Heart left ventricle (tissue), 16 donors: ENCODE measurements around the gene PEX10. TPM values are rescaled to one million over a fixed set of nuclear protein-coding genes. Genes with fewer than 3 reads are reported as not detected.

ENCODE experiments used
- ATAC-seq, 4 donors: fragments of 200-7000 bp; cut with Tn5 transposase; one replicate each; pipeline ENCODE4 v1.9.1; 2020 to 2022; ENCODE audit warnings: moderate library complexity in 4 of 4, mild to moderate bottlenecking in 3 of 4, moderate number of reproducible peaks in 1 of 4
- DNase-seq, 5 donors: peaks; one replicate each; pipeline ENCODE4 v3.0.0-alpha.2; 2020
- H3K27ac ChIP-seq, 12 donors: fragments of 200-600 bp; sonication (generic) in 4 of 12; one replicate each; pipeline versions ENCODE4 v1.5.0 to v1.8.0; 2016 to 2022; ENCODE audit warnings: mild to moderate bottlenecking in 2 of 12
- H3K27me3 ChIP-seq, 9 donors: fragments of 200-600 bp; sonication (generic) in 2 of 9; one replicate each; pipeline versions ENCODE4 v1.5.1 to v1.8.0; 2016 to 2022; ENCODE audit warnings: mild to moderate bottlenecking in 3 of 9
- H3K36me3 ChIP-seq, 9 donors: fragments of 200-600 bp; sonication (generic) in 2 of 9; one replicate each; pipeline versions ENCODE4 v1.5.0 to v1.8.0; 2018 to 2022; ENCODE audit warnings: mild to moderate bottlenecking in 2 of 9
- H3K4me1 ChIP-seq, 12 donors: fragments of 200-600 bp; sonication (generic) in 4 of 12; one replicate each; pipeline versions ENCODE4 v1.5.0 to v1.8.0; 2016 to 2022; ENCODE audit warnings: mild to moderate bottlenecking in 3 of 12
- H3K4me3 ChIP-seq, 12 donors: fragments of 200-600 bp; sonication (generic) in 4 of 12; one replicate each; pipeline versions ENCODE4 v1.5.0 to v1.8.0; 2017 to 2022; ENCODE audit warnings: mild to moderate bottlenecking in 9 of 12, moderate library complexity in 4 of 12
- H3K9me3 ChIP-seq, 12 donors: fragments of 200-600 bp; sonication (generic) in 4 of 12; one replicate each; pipeline versions ENCODE4 v1.5.0 to v1.8.0; 2016 to 2022; ENCODE audit warnings: mild to moderate bottlenecking in 1 of 12
- POLR2A ChIP-seq, 2 donors: fragments of 450-650 bp; IDR thresholded peaks; one replicate each; pipeline ENCODE4 v1.6.1; 2017; ENCODE audit warnings: antibody characterized with exemption in 2 of 2, mild to moderate bottlenecking in 2 of 2, moderate library complexity in 2 of 2
- WGBS, 4 donors: extraction: QIAGEN DNeasy Blood & Tissue Kit in 2 of 4; methylation state at CpG; one replicate each; pipeline versions ENCODE4 v1.1.5 to v1.1.7; 2013 to 2018; 5-methylcytosine and 5-hydroxymethylcytosine counted together
- intact Hi-C, 10 donors: fragments of 100-400 bp; cut with DNase I; formaldehyde crosslinking; loops; one replicate each; pipeline versions ENCODE4 v1.11.1 to v1.14.2; 2022
- long read RNA-seq, 3 donors: library from polyadenylated mRNA; unstranded; transcript quantifications; one replicate each; pipeline ENCODE4 v2.0.0, GENCODE V29; 2020 to 2021
- polyA plus RNA-seq, 2 donors: library from polyadenylated mRNA; stranded (reverse); fragments of 200-250 nt; gene quantifications; one replicate each; pipeline ENCODE4 v1.2.3, GENCODE V29; 2013
- total RNA-seq, 9 donors: library from RNA; depleted of rRNA in 2 of 9; stranded (reverse); fragments of >200 nt in 2 of 9; fragmentation: NEBNext Ultra II Directional in 3 of 9; extraction: Animal tissue kit (Norgen Biotek cat#: 25700) in 3 of 9; gene quantifications; one replicate each; pipeline versions ENCODE4 v1.1.0 to v1.2.4, GENCODE V29; 2016 to 2023
- TF ChIP-seq, protein P1 (sequence below), 12 donors: fragments of 200-600 bp; sonication (generic) in 4 of 12; IDR thresholded peaks; one replicate each; pipeline versions ENCODE4 v1.5.0 to v1.8.0; 2018 to 2022; ENCODE audit warnings: antibody characterized with exemption in 12 of 12, mild to moderate bottlenecking in 5 of 12
- donor health status: ischemic (EF 13 %, LVEDD 7.1; RV severe dilation, severe dysfunction).
- donor health status: healthy with polysubstance abuse.
- donor health status: DM: no; HTN: yes; CAD: no.
- donor health status: DM: no; HTN: no; CAD: no.
- donor health status: ischemic (EF 25% LVEDD 6.9; RV normal size, moderate dysfunction).
- donor health status: ischemic (EF 25% LVEDD 5.7; RV mildly dilated, moderate dysfunction).
- donor health status: healthy.
- donor health status: DM: yes; HTN: yes; CAD: no.
- donor health status: ischemic (EF 35%, LVEDD 5.7; RV mildly dilated, moderate dysfunction).
- donor health status: nonischemic (EF 11% LVEDD 7.7; RV severe dilation, severe dysfunction).
- donor health status: DM: yes; HTN: yes; CAD: no.
- donor health status: PGD.
- donor health status: ischemic (EF 29% LVEDD 5.4; RV normal size, mild dysfunction).
- donor health status: nonischemic (EF 23%, LVEDD 6.1; RV moderate dilation, normal function).

Gene PEX10
- 10 to 100 TPM; 17.2 to 26.5 (median 18.9) TPM for total RNA-seq
- 10 to 100 TPM; 14.7 to 18.6 TPM for polyA plus RNA-seq
- long read RNA-seq, donor 1, transcript PEX10-202 (6 exons, 1,997 nt), result major isoform, 54 of 62 reads
- long read RNA-seq, donor 1, partial matches to known transcripts, result 3 of 62 reads
- long read RNA-seq, donor 1, other reads (novel, unspliced or antisense), result 5 of 62 reads
- long read RNA-seq, donor 2, transcript PEX10-202 (6 exons, 1,997 nt), result major isoform, 152 of 165 reads
- long read RNA-seq, donor 2, partial matches to known transcripts, result 6 of 165 reads
- long read RNA-seq, donor 2, other reads (novel, unspliced or antisense), result 7 of 165 reads
- long read RNA-seq, donor 3, transcript PEX10-202 (6 exons, 1,997 nt), result major isoform, 41 of 48 reads
- long read RNA-seq, donor 3, partial matches to known transcripts, result 2 of 48 reads
- long read RNA-seq, donor 3, other reads (novel, unspliced or antisense), result 5 of 48 reads

DNA sequence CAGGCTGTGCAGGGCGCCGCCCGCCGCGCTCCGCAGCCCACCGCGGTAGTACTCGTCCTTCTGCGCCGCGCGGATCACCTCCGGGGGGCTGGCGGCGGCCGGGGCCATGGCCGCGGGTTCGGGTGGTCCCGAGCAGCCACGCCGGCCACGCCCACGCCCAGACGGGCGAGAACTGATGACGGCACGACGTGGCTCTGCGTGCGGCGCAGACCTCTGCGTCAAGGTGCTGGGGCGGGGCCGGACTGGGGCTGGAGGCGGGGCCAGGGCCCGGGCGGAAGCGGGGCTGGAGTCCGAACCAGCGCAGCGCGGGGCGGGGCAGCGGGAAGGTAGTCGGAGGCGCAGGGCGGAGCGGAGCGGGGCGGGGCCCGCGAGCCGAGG lies at the start of gene PEX10:
PEX10 (minus strand) TSS at position 170 of the 378 bp plus-strand sequence; CDS start at position 108, 62 bp downstream.
- Histone ChIP-seq H3K27ac (peak within 1 kb of the TSS; percentile 41 to 93 (median 86)), H3K36me3 (peaks cover 0 to 21% (median 7%) of the 10 kb centered on the region in 9 donors), H3K4me3 (peak within 1 kb of the TSS; percentile 67 to 98 (median 91)), H3K9me3 (no peaks in the 10 kb centered on the region), H3K27me3 (peaks cover 0 to 21% (median 14%) of the 10 kb centered on the region in 9 donors), H3K4me1 (peaks cover 4 to 37% (median 26%) of the 10 kb centered on the region in 12 donors)
- WGBS, 4 donors, result 0% methylated on average over 16 to 55 of the region's 55 CpGs; no CpG with 5 or more reads in 1 of the 4 donors
- ATAC-seq (peak; percentile 90 to 96 (median 94)), DNase-seq (peak; percentile 96 to 99 (median 98))
- intact Hi-C loops, result loop anchor here (2.0 to 10.0 kb wide), 10 partner anchors 114 to 1012 kb away; partner anchors contain the start of genes PANK4 (in 6 of the 10) and PRXL2B (in 2 of the 10)
- TF ChIP-seq, protein P1, sequence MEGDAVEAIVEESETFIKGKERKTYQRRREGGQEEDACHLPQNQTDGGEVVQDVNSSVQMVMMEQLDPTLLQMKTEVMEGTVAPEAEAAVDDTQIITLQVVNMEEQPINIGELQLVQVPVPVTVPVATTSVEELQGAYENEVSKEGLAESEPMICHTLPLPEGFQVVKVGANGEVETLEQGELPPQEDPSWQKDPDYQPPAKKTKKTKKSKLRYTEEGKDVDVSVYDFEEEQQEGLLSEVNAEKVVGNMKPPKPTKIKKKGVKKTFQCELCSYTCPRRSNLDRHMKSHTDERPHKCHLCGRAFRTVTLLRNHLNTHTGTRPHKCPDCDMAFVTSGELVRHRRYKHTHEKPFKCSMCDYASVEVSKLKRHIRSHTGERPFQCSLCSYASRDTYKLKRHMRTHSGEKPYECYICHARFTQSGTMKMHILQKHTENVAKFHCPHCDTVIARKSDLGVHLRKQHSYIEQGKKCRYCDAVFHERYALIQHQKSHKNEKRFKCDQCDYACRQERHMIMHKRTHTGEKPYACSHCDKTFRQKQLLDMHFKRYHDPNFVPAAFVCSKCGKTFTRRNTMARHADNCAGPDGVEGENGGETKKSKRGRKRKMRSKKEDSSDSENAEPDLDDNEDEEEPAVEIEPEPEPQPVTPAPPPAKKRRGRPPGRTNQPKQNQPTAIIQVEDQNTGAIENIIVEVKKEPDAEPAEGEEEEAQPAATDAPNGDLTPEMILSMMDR (IDR thresholded peaks at IDR 0.05), result no peak
- TF ChIP-seq POLR2A (IDR thresholded peaks at IDR 0.05), result peak in 1 of 2 donors; percentile 70

DNA sequence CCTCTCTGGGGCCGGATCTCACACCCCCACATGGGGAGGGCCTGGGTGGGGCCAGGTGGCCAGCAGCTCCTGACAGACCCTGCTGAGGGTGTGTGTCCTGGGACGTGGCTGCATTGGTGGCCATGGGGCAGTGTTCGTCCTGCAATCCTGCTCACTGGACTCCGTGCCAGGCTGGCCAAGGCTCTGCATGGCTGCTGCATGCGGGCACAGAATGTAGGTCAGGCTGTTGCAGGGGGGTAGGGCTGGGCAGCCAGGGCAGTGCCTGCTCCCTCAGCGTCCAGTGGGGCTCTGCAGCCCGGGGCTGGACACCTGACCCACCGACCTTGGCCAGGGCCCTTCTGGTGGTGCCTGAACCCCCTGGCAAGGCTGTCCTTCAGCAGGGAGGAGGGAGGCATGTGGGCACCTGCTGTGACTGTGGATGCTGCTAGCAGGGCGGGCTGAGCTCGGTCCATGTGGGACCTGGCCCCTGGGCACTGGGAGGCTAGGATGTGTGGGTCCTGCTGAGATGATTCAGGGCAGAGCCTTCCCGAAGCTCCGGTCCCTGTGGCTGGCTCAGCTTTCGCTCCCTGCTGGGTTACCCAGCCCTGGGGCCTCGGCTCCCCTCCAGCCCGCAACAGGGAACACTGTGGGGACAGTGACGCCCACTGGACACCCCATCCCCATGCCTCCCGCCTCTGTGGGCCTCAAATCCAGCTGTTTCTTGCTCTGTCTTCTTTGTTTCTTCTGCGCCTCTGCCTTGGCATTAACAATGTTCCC lies 48.8 kb upstream of the PEX10 start:
- ATAC-seq (no peak), DNase-seq (no peak)
- TF ChIP-seq POLR2A (IDR thresholded peaks at IDR 0.05), result no peak
- TF ChIP-seq, protein P1 (IDR thresholded peaks at IDR 0.05), result no peak
- 67 to 73% (median 70%) methylated on average over 10 to 18 of the region's 18 CpGs for WGBS, 4 donors
- H3K36me3 ChIP-seq, result no peaks in the 10 kb centered on the region
- H3K27me3 ChIP-seq, result peaks cover 5 to 63% (median 31%) of the 10 kb centered on the region in 9 donors
- intact Hi-C loops, result no loop called here
- H3K4me3 ChIP-seq, result no peak overlapping the region
- H3K9me3 ChIP-seq, result no peaks in the 10 kb centered on the region
- H3K4me1 ChIP-seq, result peaks cover 0 to 11% (median 5%) of the 10 kb centered on the region in 12 donors
- no peak overlapping the region for H3K27ac ChIP-seq

DNA sequence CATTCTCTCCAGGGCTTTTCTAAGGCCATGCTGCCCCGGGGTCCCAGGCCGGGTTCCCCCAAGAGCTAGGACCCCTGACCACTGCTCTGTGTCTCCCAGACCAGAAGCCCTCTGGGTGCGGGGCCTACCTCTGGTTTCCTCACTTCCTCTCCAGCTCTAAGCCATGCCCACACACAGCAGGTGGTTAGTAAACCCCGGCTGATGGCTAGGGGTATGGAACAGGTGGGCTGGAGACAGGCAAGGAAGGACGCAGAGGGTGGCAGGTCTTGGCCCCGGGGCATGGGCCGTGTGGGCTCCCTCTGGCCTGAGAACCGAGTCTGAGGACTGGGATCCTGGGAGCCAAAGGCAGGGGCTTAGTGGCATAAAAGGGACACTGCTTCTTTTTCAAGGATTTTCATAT lies 47.8 kb upstream of the PEX10 start:
- no peaks in the 10 kb centered on the region for H3K9me3 ChIP-seq
- H3K4me1 ChIP-seq, result peaks cover 0 to 11% (median 5%) of the 10 kb centered on the region in 12 donors
- H3K27me3 ChIP-seq, result peaks cover 4 to 63% (median 24%) of the 10 kb centered on the region in 9 donors
- TF ChIP-seq POLR2A (IDR thresholded peaks at IDR 0.05), result no peak
- TF ChIP-seq, protein P1 (IDR thresholded peaks at IDR 0.05), result no peak
- no peak for ATAC-seq
- intact Hi-C loops, result no loop called here
- 57 to 84% (median 70%) methylated on average over 5 to 8 of the region's 8 CpGs for WGBS, 4 donors
- no peak overlapping the region for H3K27ac ChIP-seq
- no peak for DNase-seq
- no peak overlapping the region for H3K4me3 ChIP-seq
- no peaks in the 10 kb centered on the region for H3K36me3 ChIP-seq
